NT2/D1 (cell line): Measurements from ENCODE around the gene SYN1.

ENCODE experiments used
- DNase-seq: peaks from one replicate; pipeline ENCODE4 v3.0.0-alpha.2; 2011; ENCODE audit warnings: low read depth, low spot score
- H3K27me3 ChIP-seq: 2 replicates; pipeline ENCODE4 v1.6.0; 2011; ENCODE audit warnings: mild to moderate bottlenecking; ENCODE audit not compliant: insufficient read length, insufficient read depth
- H3K36me3 ChIP-seq: 2 replicates; pipeline ENCODE4 v1.6.1; 2011; ENCODE audit warnings: mild to moderate bottlenecking, low read length, mixed read lengths; ENCODE audit not compliant: insufficient read depth, insufficient read length
- H3K4me1 ChIP-seq: 2 replicates; pipeline ENCODE4 v1.5.1; 2011; ENCODE audit not compliant: insufficient read depth, insufficient read length
- H3K4me3 ChIP-seq: 2 replicates; pipeline ENCODE4 v1.5.1; 2011; ENCODE audit warnings: low read depth; ENCODE audit not compliant: insufficient read length
- H3K9ac ChIP-seq: 2 replicates; pipeline ENCODE4 v1.6.0; 2011; ENCODE audit warnings: low read depth; ENCODE audit not compliant: insufficient read length
- H3K9me3 ChIP-seq: 2 replicates; pipeline ENCODE4 v1.5.1; 2011; ENCODE audit warnings: mild to moderate bottlenecking, low read length; ENCODE audit not compliant: insufficient read depth
- SUZ12 ChIP-seq: IDR thresholded peaks from 2 replicates; pipeline ENCODE4 v1.6.1; 2011; ENCODE audit not compliant: insufficient read length, insufficient read depth; ENCODE audit errors: extremely low read depth
- YY1 ChIP-seq: IDR thresholded peaks from 2 replicates; pipeline ENCODE4 v1.6.1; 2011; ENCODE audit not compliant: insufficient read length, insufficient read depth
- ZNF274 ChIP-seq: IDR thresholded peaks from 2 replicates; pipeline ENCODE4 v1.6.1; 2011; ENCODE audit warnings: mild to moderate bottlenecking, low read depth, low read length

SYN1 gene

GRCh38 chrX:47584714-47585113 lies 34.9 kb downstream of the SYN1 start:
- Histone ChIP-seq H3K9ac (no peak overlapping the region), H3K36me3 (peaks cover 37% of the 10 kb centered on the region), H3K9me3 (no peaks in the 10 kb centered on the region), H3K4me1 (peaks cover 4% of the 10 kb centered on the region), H3K27me3 (no peaks in the 10 kb centered on the region), H3K4me3 (no peak overlapping the region)
- DNase-seq = no peak
- TF ChIP-seq ZNF274 = no peak
- no peak for TF ChIP-seq SUZ12
- no peak for TF ChIP-seq YY1

DNA sequence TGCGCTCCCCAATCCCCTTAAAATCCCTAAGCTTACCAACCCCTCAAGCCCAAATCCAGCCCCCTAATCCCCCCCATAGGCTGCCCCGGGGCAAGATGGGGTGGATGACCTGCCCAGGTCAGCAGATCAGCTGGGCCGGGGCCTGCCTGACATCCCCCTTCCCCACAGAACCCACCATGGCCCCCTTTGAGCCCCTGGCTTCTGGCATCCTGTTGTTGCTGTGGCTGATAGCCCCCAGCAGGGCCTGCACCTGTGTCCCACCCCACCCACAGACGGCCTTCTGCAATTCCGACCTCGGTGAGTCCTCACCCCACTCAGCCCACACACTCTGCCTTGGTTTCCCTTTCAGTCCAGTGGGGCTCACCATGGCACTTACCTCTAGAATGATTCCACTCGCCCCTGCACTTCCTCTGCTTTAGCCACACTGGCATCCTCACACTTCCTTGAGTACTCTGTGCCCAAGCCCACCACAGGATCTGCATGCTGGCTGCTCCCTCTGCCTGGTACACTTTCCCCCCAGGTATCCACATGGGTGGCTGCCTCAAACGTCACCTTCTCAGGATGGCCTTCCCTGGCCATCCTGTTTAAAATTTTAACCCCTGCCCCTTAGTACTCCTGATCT lies 36.3 kb downstream of the SYN1 start:
- H3K27me3 ChIP-seq = no peaks in the 10 kb centered on the region
- H3K4me3 ChIP-seq = peak overlapping the region; percentile 21
- peaks cover 37% of the 10 kb centered on the region for H3K36me3 ChIP-seq
- no peak for DNase-seq
- peaks cover 9% of the 10 kb centered on the region for H3K4me1 ChIP-seq
- TF ChIP-seq SUZ12 (no peak), ZNF274 (no peak), YY1 (no peak)
- H3K9ac ChIP-seq = no peak overlapping the region
- no peaks in the 10 kb centered on the region for H3K9me3 ChIP-seq

DNA sequence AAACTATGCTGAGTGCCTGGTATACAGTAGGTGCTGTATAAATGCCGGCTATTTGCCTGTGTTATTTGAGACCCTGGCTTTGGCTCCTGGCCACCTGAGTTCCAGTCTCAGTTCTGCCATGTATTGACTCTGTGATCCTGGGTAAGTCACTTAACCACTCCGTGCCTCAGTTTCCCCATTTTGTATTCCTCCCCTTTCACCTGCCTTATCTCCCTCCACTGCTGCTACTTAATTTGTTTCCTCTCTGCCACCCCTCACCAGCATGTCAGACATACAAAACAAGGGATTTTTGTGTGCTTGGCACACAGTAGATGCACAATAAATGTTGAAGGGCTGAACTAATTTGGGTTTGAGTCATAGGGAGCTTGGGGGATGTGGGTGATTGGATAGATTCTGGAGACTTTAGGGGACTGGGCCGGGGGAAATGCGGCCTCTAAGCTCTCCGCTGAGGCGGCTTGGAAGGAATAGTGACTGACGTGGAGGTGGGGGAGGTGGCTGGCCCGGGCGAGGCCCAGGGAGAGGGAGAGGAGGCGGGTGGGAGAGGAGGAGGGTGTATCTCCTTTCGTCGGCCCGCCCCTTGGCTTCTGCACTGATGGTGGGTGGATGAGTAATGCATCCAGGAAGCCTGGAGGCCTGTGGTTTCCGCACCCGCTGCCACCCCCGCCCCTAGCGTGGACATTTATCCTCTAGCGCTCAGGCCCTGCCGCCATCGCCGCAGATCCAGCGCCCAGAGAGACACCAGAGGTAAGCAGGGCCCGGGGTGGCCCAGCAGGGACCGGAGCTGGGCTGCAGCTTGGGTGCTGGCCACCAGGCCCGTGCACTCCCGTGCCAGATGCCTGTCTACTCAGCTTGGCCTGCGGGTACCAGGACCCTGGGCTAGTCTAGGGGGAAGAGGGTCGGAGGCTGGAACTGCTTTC lies 37.7 kb downstream of the SYN1 start, which contains the start of gene TIMP1:
TSS of gene TIMP1 (plus strand) at position 706 of the 917 bp plus-strand sequence. CDS start 980 bp downstream, outside the sequence.
- Histone ChIP-seq H3K27me3 (no peaks in the 10 kb centered on the region), H3K9me3 (no peaks in the 10 kb centered on the region), H3K36me3 (peaks cover 34% of the 10 kb centered on the region), H3K4me3 (peak within 1 kb of the TSS; percentile 88), H3K9ac (peak within 1 kb of the TSS; percentile 88), H3K4me1 (peaks cover 17% of the 10 kb centered on the region)
- TF ChIP-seq YY1 (no peak), SUZ12 (no peak), ZNF274 (no peak)
- peak; percentile 73 for DNase-seq

DNA sequence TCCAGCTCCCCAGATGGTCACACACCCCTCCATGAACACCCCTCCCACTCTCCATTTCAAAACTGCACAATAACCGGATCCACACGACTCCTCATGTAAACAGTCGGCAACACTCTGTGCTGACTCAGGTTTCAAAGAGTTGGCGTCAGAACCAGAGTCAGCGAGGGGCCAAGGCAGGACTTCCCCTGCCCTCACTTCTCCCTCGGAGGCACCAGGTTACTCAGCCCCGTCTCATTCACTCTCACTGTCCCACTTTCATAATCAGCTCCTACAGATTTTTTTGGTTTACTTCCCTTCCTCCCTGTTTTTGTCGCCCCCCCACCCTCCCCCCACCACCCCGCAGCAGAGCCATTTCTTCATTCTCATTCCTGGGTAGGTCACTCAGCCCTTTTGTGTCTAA lies 40.1 kb downstream of the SYN1 start:
- no peak overlapping the region for H3K9ac ChIP-seq
- peaks cover 17% of the 10 kb centered on the region for H3K4me1 ChIP-seq
- H3K9me3 ChIP-seq = no peaks in the 10 kb centered on the region
- no peak for DNase-seq
- peaks cover 17% of the 10 kb centered on the region for H3K36me3 ChIP-seq
- no peaks in the 10 kb centered on the region for H3K27me3 ChIP-seq
- no peak for TF ChIP-seq SUZ12
- TF ChIP-seq YY1 = no peak
- no peak for TF ChIP-seq ZNF274
- no peak overlapping the region for H3K4me3 ChIP-seq

GRCh38 chrX:47578692-47579091 lies 41.0 kb downstream of the SYN1 start:
- no peaks in the 10 kb centered on the region for H3K9me3 ChIP-seq
- DNase-seq = no peak
- H3K4me3 ChIP-seq = no peak overlapping the region
- H3K9ac ChIP-seq = no peak overlapping the region
- peaks cover 14% of the 10 kb centered on the region for H3K36me3 ChIP-seq
- TF ChIP-seq ZNF274 (no peak), SUZ12 (no peak), YY1 (no peak)
- H3K27me3 ChIP-seq = no peaks in the 10 kb centered on the region
- H3K4me1 ChIP-seq = peaks cover 17% of the 10 kb centered on the region

DNA sequence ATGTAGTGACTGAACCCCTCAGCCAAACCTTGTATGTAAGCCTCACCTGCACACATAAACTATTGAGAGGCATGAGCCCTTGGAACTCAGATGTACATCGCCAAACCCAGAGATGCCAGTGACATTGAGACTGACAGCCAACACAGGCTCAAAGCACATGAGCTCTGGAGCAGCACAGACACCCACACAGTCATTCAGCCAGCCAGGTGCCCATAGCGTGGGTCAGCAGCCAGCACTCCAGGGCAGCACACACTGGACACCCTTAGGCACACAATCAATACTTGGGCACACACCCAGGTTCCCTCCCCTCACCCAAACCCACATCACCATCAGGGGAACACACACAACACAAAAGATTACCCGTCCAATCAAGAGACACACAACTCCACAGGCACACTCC lies 41.8 kb downstream of the SYN1 start:
- Histone ChIP-seq H3K36me3 (peaks cover 8% of the 10 kb centered on the region), H3K9ac (peak overlapping the region; percentile 32), H3K27me3 (no peaks in the 10 kb centered on the region), H3K4me3 (no peak overlapping the region), H3K9me3 (no peaks in the 10 kb centered on the region), H3K4me1 (peaks cover 20% of the 10 kb centered on the region)
- no peak for TF ChIP-seq ZNF274
- TF ChIP-seq YY1 = no peak
- TF ChIP-seq SUZ12 = no peak
- DNase-seq = no peak

GRCh38 chrX:47577424-47577823 lies 42.2 kb downstream of the SYN1 start:
- TF ChIP-seq ZNF274 (no peak), SUZ12 (no peak), YY1 (no peak)
- no peak overlapping the region for H3K4me3 ChIP-seq
- peaks cover 20% of the 10 kb centered on the region for H3K4me1 ChIP-seq
- no peak overlapping the region for H3K9ac ChIP-seq
- no peaks in the 10 kb centered on the region for H3K9me3 ChIP-seq
- no peak for DNase-seq
- peaks cover 11% of the 10 kb centered on the region for H3K36me3 ChIP-seq
- H3K27me3 ChIP-seq = no peaks in the 10 kb centered on the region
